ENCODE measurements around the gene CCDC9B. TPM values are rescaled to one million over a fixed set of nuclear protein-coding genes. Genes with fewer than 3 reads are reported as not detected.

Gene CCDC9B
- total RNA-seq, 1 donor from 2014 or later = 10.0 TPM

DNA sequence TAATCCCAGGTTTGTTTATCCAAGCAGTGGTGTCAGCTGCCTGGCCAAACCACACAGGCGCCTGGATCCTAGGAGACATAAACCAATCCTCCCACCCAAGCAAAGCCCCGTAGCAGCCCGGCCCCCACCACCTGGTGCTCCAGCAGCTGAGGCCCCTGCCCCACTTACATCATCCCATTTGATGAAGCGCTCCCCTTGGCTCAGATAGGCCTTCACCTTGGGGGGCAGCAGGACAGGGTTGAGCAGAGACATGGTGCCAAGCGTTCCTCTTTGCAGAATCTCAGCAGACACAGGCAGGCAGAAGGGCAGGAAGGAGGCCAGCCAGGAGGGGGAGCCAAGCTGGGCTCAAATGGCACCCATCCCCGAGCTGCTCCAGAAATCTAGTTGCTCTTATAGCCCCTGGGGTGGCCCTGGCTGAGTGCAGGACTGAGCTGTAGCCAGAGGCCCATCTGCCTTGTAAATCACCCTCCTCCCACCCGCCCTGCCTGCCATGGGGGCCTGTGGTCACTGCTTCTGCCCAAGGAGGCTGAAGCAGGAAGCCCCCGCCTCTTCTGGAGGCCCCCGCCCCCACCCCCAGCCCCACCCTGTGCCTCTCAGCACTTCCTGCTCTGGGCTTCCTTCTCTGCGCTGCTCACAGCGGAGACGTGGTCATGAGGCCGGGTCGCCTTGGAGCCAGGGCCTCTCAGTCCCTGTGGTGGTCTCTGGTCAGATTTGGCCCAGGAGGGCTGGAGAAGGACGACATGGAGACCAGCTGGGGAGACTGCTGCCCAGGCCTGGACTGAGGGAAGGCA lies 33.1 kb downstream of the CCDC9B start, which contains the start of gene PLCB2:
Gene PLCB2 (minus strand): TSS at position 515 of the 791 bp plus-strand sequence. CDS start 263 bp downstream, at position 252.
- DNase-seq = no peak

DNA sequence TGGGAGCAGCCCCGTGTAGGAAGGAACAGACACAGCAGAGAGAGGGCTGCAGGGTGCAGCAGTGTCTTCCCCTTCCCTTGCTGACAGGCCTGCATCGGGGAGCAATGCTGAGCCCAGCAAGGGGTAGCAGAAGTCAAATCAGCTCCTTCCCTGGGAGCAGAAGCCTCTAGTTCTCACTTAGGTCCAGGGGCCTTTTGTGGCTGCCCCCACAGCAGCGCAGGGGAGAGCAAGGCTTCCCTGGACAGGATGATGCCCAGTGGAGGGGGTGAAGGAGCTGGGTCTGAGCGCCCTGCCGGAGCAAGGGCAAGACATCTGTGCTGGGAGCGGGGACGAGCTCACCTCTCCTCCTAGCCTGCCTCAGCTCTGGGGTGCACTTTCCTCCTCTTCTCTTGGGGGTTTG lies 33.8 kb downstream of the CCDC9B start:
- DNase-seq = no peak

DNA sequence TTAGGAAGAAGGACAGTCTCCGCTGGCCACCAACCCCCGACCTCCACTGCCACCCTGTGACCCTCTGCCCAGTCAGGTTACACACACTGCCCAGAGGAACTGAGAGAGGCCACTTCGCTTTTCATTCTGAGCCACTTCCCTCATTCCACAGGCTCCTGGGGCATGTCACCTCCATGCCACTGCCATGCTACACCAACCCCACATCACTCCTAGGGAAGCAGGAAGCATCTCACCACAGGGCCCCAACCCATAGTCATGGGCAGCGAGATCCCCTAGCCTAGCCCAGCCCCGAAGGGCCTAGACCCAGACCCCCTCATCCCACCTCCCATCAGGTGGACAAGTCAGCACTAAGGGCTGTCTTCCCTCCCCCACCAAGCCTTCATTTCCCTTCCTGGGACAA lies 34.4 kb downstream of the CCDC9B start:
- DNase-seq = no peak

DNA sequence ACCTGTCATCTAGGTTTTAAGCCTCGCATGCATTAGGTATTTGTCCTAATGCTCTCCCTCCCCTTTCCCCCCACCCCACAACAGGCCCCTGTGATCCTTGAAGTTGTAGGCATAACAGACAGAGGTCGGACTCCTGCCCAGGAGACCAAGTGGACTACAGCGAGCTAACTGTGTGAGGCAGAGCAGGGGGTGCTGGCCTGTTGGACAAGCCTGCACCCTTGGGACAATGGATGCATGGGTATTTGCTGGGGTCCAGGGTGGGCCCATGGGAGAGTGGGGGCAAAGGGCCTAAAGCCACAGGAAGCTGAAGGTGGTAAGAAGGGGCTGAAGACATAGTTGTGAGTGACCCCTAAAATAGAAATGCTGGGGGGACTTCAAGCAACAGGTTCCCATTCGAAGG lies 35.5 kb downstream of the CCDC9B start:
- no peak for DNase-seq

DNA sequence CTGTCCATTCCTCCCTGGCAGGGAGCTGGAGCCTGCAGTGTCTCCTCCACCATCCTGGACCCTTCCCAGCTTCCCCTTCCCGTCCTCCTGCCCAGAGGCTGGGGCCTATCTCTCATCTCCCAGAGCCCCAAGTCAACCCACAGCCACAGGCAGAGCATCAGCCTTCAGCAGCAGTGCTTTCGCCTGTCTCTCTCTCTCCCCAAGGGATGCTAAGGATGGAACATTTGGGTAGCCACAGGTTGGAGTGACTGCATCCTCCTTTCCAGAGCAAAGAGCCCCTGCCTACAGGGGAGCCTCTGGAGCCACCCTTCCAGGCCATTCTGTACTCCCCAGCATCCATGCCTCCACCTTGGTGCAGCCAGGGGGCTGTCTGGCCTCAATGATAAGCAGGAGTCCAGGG lies 37.2 kb downstream of the CCDC9B start:
- no peak for DNase-seq

DNA sequence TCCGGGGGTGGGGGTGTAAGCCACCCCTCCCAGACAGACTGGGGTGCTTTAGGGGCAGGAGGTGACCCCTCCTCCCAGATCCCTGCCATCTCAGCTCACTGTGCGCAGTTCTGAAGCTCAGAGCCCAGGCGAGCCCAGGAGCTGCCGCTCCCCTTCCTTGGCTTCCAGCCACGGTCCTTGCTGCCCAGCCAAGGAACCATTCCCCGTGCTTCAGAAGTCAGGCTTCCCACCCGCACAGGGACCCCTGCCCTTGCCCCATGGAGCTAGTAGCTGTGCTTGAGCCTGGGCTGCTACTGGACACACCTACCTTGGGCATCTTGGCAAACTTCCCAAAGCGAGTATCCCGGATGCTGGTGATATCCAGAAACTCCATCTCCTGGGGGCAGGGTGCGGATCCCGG lies 37.8 kb downstream of the CCDC9B start:
- no peak for DNase-seq

DNA sequence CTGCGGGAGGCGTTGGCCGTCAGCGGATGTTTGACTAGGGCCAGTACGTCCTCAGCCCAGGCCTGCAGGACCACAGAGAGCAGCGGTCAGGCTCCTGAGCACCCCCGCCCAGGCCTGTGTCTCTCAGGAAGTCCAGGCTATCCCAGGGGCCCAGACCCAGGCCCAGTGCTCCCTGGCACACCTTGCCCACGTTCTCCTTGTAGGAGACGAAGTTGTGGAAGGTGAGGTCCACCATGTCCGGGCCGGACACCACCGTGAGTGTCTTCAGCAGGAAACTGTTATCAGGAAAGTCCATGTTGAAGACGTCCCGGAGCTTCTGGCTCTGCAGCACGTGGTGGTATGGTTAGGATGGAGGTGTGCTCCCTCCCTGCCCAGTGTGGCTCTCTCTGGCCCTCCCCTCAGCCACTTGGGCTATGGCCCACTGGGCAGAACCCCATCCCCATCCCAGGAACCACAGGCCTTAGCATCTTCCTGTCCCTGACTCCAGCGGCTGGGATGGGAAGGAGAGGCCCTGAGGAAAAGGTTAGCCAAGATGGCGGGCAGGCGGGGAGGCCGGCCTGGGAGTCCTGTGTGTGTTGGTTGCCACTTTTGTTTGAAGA lies 38.4 kb downstream of the CCDC9B start:
- no peak for DNase-seq

DNA sequence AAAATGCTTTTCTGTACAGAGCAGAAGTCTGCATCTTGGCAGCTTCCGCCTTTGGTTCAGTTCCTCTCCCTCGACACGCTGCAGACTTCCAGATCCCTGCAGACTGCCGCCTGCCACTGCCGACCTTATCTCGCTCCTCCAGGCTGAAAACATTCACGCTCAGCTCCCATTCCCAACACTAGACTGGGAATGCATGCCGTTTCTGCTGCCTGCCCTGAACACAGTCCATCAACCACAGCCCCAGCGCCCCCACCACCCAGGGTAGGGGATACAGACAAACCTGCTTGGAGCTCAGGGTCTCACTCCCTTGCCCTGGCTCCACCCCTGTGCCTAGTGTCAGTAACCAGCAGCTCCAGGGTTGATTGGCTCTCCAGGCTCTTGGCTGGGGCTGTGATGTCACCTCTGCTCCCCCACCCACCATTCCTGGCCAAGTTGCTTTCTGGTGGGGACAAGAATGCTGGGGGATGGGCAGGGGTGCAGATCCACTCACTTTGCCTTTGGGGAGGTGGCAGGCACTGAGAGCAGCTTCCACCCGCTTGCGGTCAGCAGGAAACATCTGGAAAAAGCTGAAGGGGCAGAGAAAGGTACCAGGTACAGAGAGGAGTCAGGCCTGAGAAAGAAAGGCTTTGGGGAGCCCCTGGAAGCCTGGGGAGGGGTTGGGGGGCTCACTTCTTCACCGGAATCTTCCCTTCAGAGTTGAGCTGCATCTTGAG lies 39.1 kb downstream of the CCDC9B start:
- no peak for DNase-seq

DNA sequence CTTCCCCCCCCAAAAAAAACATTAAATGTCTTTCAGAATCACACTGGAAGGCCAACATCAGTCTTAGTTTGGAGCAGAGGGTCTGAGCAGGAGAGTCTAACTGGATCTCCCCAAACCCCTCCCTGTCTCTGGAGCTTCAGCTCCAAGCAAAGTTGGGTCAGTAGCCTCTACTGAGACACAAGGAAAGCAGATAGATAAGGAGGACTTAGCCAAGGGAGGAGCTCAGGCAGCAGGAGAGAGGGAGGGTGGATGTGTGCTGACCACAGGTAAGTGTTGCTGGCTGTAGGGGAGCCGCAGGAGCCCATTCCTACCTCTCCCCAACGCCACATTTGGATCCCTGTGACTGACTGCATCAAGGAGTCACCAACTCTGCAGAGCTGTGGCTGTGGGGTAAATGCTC lies 40.0 kb downstream of the CCDC9B start:
- no peak for DNase-seq

DNA sequence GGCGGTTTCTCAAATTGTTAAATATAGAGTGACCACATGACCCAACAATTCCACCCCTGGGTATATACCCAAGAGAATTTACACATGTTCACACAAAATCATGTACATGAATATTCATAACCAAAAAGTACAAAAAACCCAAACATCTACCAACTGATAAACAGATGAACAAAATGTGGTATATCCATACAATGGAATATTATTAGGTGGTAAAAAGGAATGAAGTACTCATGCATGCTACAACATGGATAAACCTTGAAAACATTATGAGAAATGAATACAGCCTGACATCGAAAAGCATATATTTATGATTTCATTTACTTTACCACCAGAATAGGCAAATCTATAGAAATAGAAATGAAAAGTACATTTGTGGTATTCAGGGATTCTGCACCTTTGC lies 40.4 kb downstream of the CCDC9B start:
- no peak for DNase-seq

DNA sequence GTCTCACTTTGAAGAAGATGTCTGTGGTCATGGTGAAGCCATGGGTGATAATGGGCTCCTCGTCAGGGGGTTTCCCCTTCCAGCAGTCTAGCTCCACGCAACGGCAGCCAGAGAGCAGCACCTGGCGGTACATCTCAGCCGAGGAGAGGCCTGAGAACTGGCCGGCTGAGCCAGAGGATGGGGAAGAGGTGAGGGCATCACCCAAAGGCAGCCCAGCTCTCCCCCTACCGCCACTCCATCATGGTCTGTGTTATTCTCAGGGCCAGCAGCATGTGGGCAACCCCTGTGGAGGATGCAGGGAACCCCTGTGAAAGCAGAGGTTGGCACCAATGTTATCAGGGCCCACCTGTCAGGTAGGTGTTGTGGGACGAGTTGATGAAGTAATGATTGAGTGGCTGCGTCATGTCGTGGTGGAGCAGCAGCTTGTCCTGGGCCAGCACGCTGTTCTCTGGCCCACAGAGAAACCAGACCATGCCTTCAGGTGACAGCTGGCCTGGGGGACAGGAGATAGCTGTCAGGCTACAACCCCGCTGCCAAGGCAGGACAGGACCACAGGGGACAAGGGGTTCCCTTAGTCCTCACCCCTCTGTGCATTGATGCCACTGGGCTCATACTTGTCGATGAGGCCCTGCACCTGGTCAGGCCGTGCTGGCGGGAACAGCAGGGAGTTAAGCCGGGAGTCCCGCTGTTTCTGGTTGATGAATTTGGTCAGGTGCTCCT lies 42.4 kb downstream of the CCDC9B start:
- DNase-seq = no peak

DNA sequence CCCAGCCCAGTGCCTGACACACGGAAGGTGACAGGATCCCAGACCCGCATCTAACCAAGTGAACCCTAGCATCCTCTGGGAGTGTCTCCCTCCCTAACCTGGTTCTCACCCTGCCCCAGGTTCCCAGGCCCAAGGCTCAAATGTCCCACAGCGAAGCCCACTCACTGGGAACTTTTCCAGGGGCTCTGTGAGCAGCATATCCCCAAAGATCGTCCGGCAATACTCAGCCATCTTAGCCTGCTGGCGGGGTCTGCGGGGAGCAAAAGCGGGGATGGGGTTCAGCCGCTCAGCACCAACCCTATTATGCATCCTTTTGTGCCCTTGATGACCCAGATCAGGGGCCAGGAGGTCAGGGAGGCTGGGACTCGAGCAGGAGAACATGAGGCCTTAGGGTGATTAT lies 43.4 kb downstream of the CCDC9B start:
- no peak for DNase-seq

DNA sequence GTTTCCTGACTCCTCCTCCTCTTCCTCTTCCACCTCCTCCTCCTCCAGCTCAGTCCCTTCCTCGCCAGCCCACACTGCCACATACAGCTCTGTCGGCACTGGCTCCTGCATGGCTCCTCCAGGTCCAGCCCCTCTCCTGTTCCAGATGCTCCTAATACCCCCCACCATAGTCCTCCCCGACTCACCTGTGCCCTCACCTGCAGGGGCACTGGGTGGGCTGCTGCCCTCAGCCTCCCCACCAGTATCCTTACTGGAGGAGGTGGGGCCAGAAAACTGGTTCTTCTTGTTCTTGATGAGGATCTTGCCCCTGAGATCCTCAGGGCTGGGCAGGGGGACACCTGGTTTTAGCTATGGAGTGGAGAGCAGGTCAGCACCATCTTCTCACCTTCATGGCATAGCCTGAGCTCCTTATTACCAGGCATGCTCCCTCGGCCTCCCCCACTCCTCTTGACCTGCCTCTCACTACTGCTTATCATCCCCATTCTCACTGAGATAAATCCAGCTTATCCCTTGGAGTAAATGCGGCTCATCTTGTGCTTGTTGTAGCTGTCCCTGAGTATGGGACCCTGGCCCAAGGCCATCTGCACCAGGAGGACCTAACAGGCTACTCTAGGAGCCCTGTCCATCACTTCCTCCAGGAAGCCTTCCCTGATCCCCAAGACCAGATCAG lies 44.0 kb downstream of the CCDC9B start:
- DNase-seq = no peak

DNA sequence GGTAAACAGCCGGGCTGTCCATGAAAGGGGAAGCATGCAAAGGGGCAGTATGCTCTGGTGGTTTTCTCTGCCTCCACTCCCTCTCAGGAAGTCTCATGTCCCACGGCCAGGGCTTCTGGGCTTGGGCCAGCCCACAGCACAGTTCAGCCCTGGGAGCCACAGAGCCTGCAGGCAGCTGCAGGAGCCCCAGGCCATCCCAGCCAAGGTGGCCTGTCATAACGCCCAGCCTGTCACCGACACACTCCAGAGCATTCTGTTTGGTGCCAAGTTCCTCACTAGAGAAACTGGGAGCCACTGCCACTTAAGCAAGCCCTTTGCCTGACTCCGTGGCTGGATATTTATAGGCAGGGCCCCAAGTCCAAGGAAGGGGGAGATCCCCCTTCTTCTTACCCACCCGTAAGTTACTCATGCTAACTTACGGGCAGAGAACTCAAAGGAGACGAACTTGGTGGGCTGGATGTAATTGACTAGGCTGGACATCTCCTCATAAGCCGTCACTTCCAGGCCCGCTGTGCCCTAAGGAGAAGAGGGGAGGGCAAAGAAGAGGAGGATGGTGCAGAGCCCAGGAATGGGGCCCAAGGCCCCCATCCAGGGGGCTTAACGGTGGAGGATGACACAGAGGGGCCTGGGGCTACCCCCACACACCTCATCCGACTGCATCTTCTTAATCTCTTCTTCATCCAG lies 44.7 kb downstream of the CCDC9B start:
- no peak for DNase-seq

DNA sequence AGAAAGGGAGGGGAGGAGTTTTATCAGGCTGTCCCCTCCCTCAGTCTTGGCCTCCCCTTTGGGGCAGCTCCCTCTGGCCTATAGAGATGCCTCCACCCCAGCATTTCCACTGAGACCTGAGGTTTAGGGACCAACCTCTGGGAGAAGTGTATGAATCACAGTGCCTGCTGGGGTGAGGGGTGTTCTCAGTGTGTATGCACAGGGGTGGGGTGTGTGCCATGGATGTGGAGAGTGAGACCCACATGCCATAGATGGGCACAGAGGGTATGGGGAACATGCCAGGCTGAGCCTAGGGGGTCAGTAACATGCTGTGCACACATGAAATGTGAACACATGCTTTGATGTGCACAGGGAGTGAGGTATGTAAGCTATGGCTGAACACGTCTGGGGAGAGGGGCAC lies 45.4 kb downstream of the CCDC9B start:
- DNase-seq = no peak

DNA sequence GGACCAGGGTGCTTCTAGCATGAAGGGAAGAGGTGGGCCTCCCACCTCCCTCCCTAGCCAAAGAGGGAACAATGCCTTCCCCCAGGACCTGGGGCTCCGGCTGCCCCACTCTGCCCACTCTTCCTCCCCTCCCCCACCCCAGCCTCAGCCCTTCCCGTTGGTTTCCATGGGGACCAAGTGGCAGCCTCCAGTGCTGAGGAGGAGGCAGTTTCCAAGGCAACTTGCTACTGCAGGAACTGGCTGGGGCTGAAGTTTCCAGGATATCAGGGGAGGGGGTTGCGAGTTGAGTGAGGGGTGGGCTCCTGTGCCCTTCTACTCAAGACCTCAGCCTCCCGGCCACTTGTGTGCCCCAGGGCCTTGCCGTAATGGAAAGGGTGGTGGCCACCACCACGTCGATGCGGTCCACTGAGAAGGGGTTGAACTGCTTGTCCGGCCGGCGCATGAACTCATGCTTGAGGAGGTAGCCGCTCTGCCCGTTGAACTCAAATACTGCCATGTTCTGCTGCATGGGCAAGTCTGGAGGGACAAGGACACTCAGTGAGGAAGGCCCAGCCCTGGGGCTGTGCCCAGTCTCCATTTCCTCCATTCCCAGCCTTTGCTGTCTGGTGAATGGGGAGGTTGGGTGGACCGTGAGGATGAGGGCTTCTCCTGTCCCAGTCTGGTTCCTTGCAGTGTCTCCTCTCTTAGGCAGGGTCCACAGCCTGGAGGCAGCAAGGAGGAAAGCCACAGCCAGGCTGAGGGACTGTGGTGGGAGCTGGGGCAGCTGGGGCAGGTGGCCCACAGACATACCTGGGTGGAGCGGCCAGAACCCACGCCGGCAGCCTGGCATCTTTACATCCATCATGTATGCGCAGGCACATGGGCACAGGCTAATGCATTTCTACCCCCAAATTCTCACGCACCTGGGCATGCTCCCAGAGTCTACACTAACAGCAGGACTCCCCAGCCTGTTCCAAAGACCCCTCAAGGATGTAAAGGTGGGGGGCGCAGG lies 46.5 kb downstream of the CCDC9B start:
- DNase-seq = no peak

DNA sequence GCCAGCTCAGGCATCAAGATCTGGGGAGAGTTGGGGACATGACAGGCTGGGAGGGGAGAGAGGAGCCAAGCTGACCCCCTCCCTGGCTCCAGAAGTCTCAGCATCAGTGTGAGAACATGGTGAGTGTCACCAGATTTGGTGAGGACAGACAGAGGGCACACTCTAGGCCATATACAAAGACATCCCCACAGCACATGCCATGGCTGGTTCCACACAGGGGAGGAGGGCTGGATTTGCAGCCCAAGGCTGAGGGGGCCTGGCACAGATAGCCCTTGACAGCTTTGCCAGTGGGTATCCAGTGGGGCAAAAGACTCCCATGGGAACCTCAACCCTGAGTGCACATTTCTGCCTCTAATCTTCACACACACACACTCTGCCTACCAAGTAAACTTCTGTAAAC lies 47.7 kb downstream of the CCDC9B start:
- no peak for DNase-seq

DNA sequence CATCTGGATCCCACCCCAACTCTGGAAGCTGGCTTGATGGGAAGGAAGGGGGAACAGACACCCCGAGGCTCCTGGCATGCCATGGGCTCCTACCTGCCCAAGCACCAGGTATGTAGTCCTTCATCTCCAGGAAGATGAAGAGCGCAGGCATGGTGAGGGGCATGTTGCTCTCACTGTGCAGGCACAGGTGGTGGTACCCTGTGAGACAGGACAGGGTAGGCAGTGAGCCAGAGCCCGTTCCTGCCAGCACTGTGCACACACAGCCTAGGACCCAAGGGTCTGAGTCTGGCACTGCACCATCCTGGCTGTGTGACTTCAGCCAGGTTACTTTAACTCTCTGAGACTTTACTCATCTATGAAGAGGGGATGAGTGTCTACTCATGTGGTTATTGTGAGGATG lies 48.5 kb downstream of the CCDC9B start:
- no peak for DNase-seq

DNA sequence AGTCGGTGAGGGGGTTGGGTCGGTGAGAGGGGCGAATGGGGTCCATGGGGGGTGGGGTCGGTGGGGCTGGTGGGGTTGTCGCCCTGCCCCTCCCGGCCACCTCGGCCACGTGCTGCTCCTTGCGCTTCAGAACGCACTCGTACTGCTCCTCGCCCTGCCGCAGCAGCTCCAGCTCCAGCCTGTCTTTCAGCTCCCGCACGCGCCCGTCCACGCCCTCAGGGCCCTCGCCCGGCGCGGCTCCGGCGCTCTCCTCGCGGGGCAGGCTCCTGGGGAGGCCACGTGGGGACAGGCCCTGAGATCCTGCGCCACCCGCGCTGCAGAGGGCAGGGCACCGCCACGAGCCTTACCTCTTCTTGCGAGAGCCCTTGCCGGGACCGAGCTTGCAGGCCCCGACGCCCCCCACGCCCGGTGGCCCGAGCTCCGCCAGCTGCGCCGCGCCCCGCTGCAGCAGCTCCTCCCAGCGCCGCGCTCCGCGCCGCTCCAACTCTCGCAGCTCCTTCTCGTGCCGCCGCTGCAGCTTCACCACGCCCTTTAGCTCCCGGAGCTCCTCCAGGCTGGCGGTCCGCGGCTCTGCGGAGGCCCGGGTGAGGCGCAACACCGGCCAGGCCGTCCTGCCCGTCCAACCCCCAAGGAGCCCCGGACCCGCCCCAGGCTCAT lies 49.7 kb downstream of the CCDC9B start:
- DNase-seq = peak; percentile 65

DNA sequence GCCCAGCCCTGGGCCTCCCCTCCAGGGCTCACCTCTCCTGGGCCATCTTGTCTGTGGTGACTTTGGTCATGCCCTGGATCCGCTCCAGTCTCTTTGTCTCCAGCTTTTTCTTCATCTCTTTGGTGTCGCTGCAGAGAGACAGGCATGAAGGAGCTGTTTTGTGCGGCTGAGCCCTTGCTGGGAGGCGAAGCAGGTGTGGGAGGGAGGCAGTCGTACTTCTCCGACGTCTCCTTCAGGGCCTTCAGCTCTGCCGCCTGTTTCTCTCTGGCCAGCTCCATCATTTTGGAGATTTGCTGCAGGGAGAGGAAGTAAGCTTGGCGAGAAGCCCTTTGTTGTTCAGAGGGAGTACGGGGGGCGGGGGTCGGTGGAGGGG lies 50.2 kb downstream of the CCDC9B start:
- DNase-seq = no peak

Data from dermis blood vessel endothelial cell (primary cell).